Liver (tissue), 9 donors: ENCODE data around the gene SLIT1. TPM values are rescaled to one million over a fixed set of nuclear protein-coding genes. Genes with fewer than 3 reads are reported as not detected.

Source experiments
- DNase-seq: peaks from one replicate; pipeline ENCODE4 v3.0.0-alpha.2; 2017; ENCODE audit warnings: low spot score
- H3K27ac ChIP-seq, 2 donors: one replicate each; pipeline ENCODE4 v1.7.0; 2013; ENCODE audit warnings: inconsistent platforms in 2 of 2, low read length in 2 of 2, control low read depth in 1 of 2, low read depth in 1 of 2, mild to moderate bottlenecking in 1 of 2
- H3K27me3 ChIP-seq, 4 donors: one replicate each; pipeline versions ENCODE4 v1.6.1 to v1.7.0; 2013; ENCODE audit warnings: low read length in 3 of 4, inconsistent platforms in 1 of 4, mild to moderate bottlenecking in 1 of 4, moderate library complexity in 1 of 4; ENCODE audit not compliant: control insufficient read depth in 4 of 4, insufficient read depth in 4 of 4
- H3K36me3 ChIP-seq, 4 donors: one replicate each; pipeline versions ENCODE4 v1.6.1 to v1.7.0; 2013; ENCODE audit warnings: low read length in 3 of 4, mild to moderate bottlenecking in 3 of 4, low read depth in 1 of 4, moderate library complexity in 1 of 4; ENCODE audit not compliant: control insufficient read depth in 4 of 4, insufficient read depth in 3 of 4
- H3K4me1 ChIP-seq, 4 donors: one replicate each; pipeline versions ENCODE4 v1.6.1 to v1.7.0; 2013; ENCODE audit warnings: low read length in 3 of 4, mild to moderate bottlenecking in 3 of 4, moderate library complexity in 1 of 4; ENCODE audit not compliant: control insufficient read depth in 4 of 4, insufficient read depth in 4 of 4
- H3K4me3 ChIP-seq, 3 donors: one replicate each; pipeline versions ENCODE4 v1.6.1 to v1.7.0; 2013; ENCODE audit warnings: low read length in 3 of 3, control low read depth in 1 of 3, low read depth in 1 of 3, mild to moderate bottlenecking in 1 of 3
- H3K9ac ChIP-seq, 2 donors: one replicate each; pipeline ENCODE4 v1.7.0; 2013; ENCODE audit warnings: low read length in 2 of 2, mild to moderate bottlenecking in 2 of 2, moderate library complexity in 2 of 2, control low read depth in 1 of 2, low read depth in 1 of 2
- H3K9me3 ChIP-seq, 4 donors: one replicate each; pipeline versions ENCODE4 v1.6.1 to v1.7.0; 2013; ENCODE audit warnings: low read length in 3 of 4; ENCODE audit not compliant: control insufficient read depth in 4 of 4
- ATF3 ChIP-seq: IDR thresholded peaks from 2 replicates; pipeline ENCODE4 v1.6.1; 2016; ENCODE audit warnings: antibody characterized with exemption
- CTCF ChIP-seq: fragments of 150-350 bp; IDR thresholded peaks from 2 replicates; pipeline ENCODE4 v1.5.1; 2017; ENCODE audit warnings: improper control_type of control experiment, low read depth, low read length; ENCODE audit not compliant: missing input control
- EGR1 ChIP-seq, 2 donors: IDR thresholded peaks; 2 replicates each; pipeline ENCODE4 v1.6.1; 2016 to 2018; ENCODE audit warnings: antibody characterized with exemption in 2 of 2, low read depth in 2 of 2
- FOXA1 ChIP-seq: IDR thresholded peaks from 2 replicates; pipeline ENCODE4 v1.6.1; 2016; ENCODE audit warnings: antibody characterized with exemption
- GABPA ChIP-seq, 2 donors: IDR thresholded peaks in 1 of 2; conservative IDR thresholded peaks in 1 of 2; 2 replicates each; pipeline ENCODE4 v1.6.1; 2016; ENCODE audit warnings: antibody characterized with exemption in 2 of 2, mild to moderate bottlenecking in 1 of 2, moderate library complexity in 1 of 2
- NR2F2 ChIP-seq: IDR thresholded peaks from 2 replicates; pipeline ENCODE4 v1.6.1; 2016; ENCODE audit warnings: antibody characterized with exemption
- RAD21 ChIP-seq, 2 donors: IDR thresholded peaks; 2 replicates each; pipeline ENCODE4 v1.6.1; 2016; ENCODE audit warnings: antibody characterized with exemption in 2 of 2, mild to moderate bottlenecking in 2 of 2
- RXRA ChIP-seq, 2 donors: IDR thresholded peaks; 2 replicates each; pipeline ENCODE4 v1.6.1; 2017 to 2018; ENCODE audit warnings: antibody characterized with exemption in 2 of 2, mild to moderate bottlenecking in 1 of 2
- SP1 ChIP-seq: IDR thresholded peaks from 2 replicates; pipeline ENCODE4 v1.6.1; 2018; ENCODE audit warnings: antibody characterized with exemption, mild to moderate bottlenecking
- TAF1 ChIP-seq: conservative IDR thresholded peaks from 2 replicates; pipeline ENCODE4 v1.6.1; 2016; ENCODE audit warnings: antibody characterized with exemption, mild to moderate bottlenecking
- YY1 ChIP-seq: IDR thresholded peaks from 2 replicates; pipeline ENCODE4 v1.6.1; 2016; ENCODE audit warnings: antibody characterized with exemption, mild to moderate bottlenecking
- WGBS: extraction: QIAGEN DNeasy Blood & Tissue Kit; methylation state at CpG from one replicate; pipeline ENCODE4 v1.1.7; 2013; 5-methylcytosine and 5-hydroxymethylcytosine counted together
- polyA plus RNA-seq, 2 donors: library from polyadenylated mRNA; stranded (reverse) in 1 of 2; unstranded in 1 of 2; fragments of 200-250 nt in 1 of 2; fragments of >200 nt in 1 of 2; fragmentation: Nextera tagmentation in 1 of 2; extraction: Ambion mirVana in 1 of 2; gene quantifications; one replicate each; pipeline versions ENCODE4 v1.2.1 to v1.2.3, GENCODE V29; 2013 to 2015
- total RNA-seq, 2 donors: library from RNA; depleted of rRNA; stranded (reverse); fragments of >200 nt; gene quantifications; one replicate each; pipeline ENCODE4 v1.2.3, GENCODE V29; 2014
- TF ChIP-seq, protein P1 (sequence below): IDR thresholded peaks from 2 replicates; pipeline ENCODE4 v1.6.1; 2016; ENCODE audit warnings: antibody characterized with exemption
- TF ChIP-seq, protein P2 (sequence below): IDR thresholded peaks from 2 replicates; pipeline ENCODE4 v1.6.1; 2016; ENCODE audit warnings: antibody characterized with exemption, mild to moderate bottlenecking
- TF ChIP-seq, protein P3 (sequence below): IDR thresholded peaks from 2 replicates; pipeline ENCODE4 v1.6.1; 2016; ENCODE audit warnings: antibody characterized with exemption
- donor health status: healthy.
- donor health status: healthy.
- donor health status: healthy.
- donor health status: healthy.
- donor health status: healthy.

SLIT1 gene
- total and polyA plus RNA-seq, 4 donors, result under 0.01 to 0.14 (median 0.06) TPM

- H3K36me3 ChIP-seq, result peaks cover 0 to 6% (median 2%) of the 10 kb centered on the region in 4 donors
- WGBS, result 94% methylated on average over 4 of the region's 4 CpGs
- H3K4me3 ChIP-seq, result no peak overlapping the region
- no peaks in the 10 kb centered on the region for H3K27me3 ChIP-seq
- DNase-seq, result no peak
- no peaks in the 10 kb centered on the region for H3K9me3 ChIP-seq
- no peak overlapping the region for H3K27ac ChIP-seq
- TF ChIP-seq EGR1 (IDR thresholded peaks at IDR 0.05; ENCODE audit: low read depth in 2 of 2) (no peak), TAF1 (no peak), RAD21 (IDR thresholded peaks at IDR 0.05) (no peak), SP1 (no peak), FOXA1 (no peak), ATF3 (no peak), YY1 (no peak), NR2F2 (no peak), CTCF (no peak)
- TF ChIP-seq, protein P1, sequence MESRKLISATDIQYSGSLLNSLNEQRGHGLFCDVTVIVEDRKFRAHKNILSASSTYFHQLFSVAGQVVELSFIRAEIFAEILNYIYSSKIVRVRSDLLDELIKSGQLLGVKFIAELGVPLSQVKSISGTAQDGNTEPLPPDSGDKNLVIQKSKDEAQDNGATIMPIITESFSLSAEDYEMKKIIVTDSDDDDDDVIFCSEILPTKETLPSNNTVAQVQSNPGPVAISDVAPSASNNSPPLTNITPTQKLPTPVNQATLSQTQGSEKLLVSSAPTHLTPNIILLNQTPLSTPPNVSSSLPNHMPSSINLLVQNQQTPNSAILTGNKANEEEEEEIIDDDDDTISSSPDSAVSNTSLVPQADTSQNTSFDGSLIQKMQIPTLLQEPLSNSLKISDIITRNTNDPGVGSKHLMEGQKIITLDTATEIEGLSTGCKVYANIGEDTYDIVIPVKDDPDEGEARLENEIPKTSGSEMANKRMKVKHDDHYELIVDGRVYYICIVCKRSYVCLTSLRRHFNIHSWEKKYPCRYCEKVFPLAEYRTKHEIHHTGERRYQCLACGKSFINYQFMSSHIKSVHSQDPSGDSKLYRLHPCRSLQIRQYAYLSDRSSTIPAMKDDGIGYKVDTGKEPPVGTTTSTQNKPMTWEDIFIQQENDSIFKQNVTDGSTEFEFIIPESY, result no peak
- no peak overlapping the region for H3K9ac ChIP-seq
- peaks cover 0 to 23% (median 17%) of the 10 kb centered on the region in 4 donors for H3K4me1 ChIP-seq
Measured at GRCh38 chr10:97226398-97226797, 40.6 kb upstream of the SLIT1 start.

GRCh38 chr10:97224483-97225435 is 39.0 kb upstream of the SLIT1 start:
- Histone ChIP-seq H3K4me1 (peaks cover 0 to 22% (median 17%) of the 10 kb centered on the region in 4 donors), H3K36me3 (peaks cover 0 to 6% (median 2%) of the 10 kb centered on the region in 4 donors), H3K9me3 (no peaks in the 10 kb centered on the region), H3K27ac (no peak overlapping the region), H3K4me3 (no peak overlapping the region), H3K27me3 (no peaks in the 10 kb centered on the region), H3K9ac (no peak overlapping the region)
- no peak for TF ChIP-seq RAD21 (IDR thresholded peaks at IDR 0.05)
- TF ChIP-seq, protein P2, sequence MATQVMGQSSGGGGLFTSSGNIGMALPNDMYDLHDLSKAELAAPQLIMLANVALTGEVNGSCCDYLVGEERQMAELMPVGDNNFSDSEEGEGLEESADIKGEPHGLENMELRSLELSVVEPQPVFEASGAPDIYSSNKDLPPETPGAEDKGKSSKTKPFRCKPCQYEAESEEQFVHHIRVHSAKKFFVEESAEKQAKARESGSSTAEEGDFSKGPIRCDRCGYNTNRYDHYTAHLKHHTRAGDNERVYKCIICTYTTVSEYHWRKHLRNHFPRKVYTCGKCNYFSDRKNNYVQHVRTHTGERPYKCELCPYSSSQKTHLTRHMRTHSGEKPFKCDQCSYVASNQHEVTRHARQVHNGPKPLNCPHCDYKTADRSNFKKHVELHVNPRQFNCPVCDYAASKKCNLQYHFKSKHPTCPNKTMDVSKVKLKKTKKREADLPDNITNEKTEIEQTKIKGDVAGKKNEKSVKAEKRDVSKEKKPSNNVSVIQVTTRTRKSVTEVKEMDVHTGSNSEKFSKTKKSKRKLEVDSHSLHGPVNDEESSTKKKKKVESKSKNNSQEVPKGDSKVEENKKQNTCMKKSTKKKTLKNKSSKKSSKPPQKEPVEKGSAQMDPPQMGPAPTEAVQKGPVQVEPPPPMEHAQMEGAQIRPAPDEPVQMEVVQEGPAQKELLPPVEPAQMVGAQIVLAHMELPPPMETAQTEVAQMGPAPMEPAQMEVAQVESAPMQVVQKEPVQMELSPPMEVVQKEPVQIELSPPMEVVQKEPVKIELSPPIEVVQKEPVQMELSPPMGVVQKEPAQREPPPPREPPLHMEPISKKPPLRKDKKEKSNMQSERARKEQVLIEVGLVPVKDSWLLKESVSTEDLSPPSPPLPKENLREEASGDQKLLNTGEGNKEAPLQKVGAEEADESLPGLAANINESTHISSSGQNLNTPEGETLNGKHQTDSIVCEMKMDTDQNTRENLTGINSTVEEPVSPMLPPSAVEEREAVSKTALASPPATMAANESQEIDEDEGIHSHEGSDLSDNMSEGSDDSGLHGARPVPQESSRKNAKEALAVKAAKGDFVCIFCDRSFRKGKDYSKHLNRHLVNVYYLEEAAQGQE, result no peak
- TF ChIP-seq, protein P3, sequence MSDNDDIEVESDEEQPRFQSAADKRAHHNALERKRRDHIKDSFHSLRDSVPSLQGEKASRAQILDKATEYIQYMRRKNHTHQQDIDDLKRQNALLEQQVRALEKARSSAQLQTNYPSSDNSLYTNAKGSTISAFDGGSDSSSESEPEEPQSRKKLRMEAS, result no peak
- TF ChIP-seq RXRA (IDR thresholded peaks at IDR 0.05), result no peak
- no peak for TF ChIP-seq GABPA (IDR thresholded peaks at IDR 0.05 in 1 of 2, conservative IDR thresholded peaks at IDR 0.05 in 1 of 2)
- DNase-seq, result no peak
- WGBS, result 82% methylated on average over 4 of the region's 4 CpGs
